Measurements from ENCODE around the gene MAP2K1.

MAP2K1 gene

DNA sequence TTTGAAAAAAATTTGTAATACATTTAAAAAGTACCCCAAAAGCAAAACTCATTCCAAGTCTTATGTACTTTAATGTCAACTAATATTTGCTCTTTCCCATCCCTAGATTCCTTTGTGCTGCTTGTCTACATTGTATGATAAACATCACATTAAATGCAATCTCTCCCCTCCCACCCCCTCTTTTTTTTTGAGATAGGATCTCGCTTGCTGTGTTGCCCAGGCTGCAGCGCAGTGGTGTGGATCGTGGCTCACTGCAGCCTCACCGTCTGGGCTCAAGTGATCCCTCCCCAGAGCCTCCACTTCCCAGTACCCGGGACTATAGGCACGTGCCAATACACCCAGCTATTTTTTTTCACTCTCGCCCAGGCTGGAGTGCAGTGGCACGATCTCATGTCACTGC lies 12.6 kb downstream of the MAP2K1 start:
- no peaks in the 10 kb centered on the region for H3K4me1 ChIP-seq (ENCODE audit: insufficient read depth, insufficient read length)
- H3K27me3 ChIP-seq (ENCODE audit: insufficient read depth, insufficient read length), result no peaks in the 10 kb centered on the region
- H3K9ac ChIP-seq (ENCODE audit: insufficient read length, low read depth), result no peak overlapping the region
- H3K4me3 ChIP-seq (ENCODE audit: insufficient read length, low read depth), result no peak overlapping the region
- H3K9me3 ChIP-seq (ENCODE audit: insufficient read depth, low read length), result no peaks in the 10 kb centered on the region
- DNase-seq (ENCODE audit: low read depth, low spot score), result no peak
- H3K36me3 ChIP-seq (ENCODE audit: insufficient read depth, insufficient read length, low read length), result peaks cover 17% of the 10 kb centered on the region
- TF ChIP-seq YY1 (IDR thresholded peaks at IDR 0.05; ENCODE audit: insufficient read depth, insufficient read length) (no peak), SUZ12 (IDR thresholded peaks at IDR 0.05; ENCODE audit: extremely low read depth, insufficient read depth, insufficient read length) (no peak), ZNF274 (IDR thresholded peaks at IDR 0.05; ENCODE audit: low read depth, low read length) (no peak)

DNA sequence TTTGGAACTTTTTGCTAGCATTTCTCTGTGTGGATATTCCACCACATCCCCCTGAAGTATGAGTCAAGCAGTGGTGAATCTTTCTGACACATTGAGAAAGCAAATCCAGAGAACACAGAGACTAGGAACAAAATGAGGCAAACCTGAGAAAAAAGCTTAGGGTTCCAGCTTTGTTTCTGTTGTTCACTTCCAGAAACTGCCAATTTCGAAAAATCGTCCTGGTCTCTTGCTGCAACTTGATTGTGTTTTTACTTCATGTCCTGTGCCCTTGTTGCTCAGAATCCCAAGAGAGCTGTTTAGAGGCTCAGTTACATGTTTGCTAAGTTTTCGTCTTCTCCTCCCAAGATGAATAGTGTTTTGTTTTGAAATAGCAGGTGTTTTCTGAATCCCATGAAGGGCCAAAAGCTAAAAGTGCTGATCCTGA lies 13.7 kb downstream of the MAP2K1 start:
- Histone ChIP-seq H3K9ac (ENCODE audit: insufficient read length, low read depth) (no peak overlapping the region), H3K27me3 (ENCODE audit: insufficient read depth, insufficient read length) (no peaks in the 10 kb centered on the region), H3K9me3 (ENCODE audit: insufficient read depth, low read length) (no peaks in the 10 kb centered on the region), H3K4me3 (ENCODE audit: insufficient read length, low read depth) (no peak overlapping the region), H3K36me3 (ENCODE audit: insufficient read depth, insufficient read length, low read length) (peaks cover 17% of the 10 kb centered on the region), H3K4me1 (ENCODE audit: insufficient read depth, insufficient read length) (no peaks in the 10 kb centered on the region)
- no peak for TF ChIP-seq ZNF274 (IDR thresholded peaks at IDR 0.05; ENCODE audit: low read depth, low read length)
- no peak for TF ChIP-seq SUZ12 (IDR thresholded peaks at IDR 0.05; ENCODE audit: extremely low read depth, insufficient read depth, insufficient read length)
- no peak for TF ChIP-seq YY1 (IDR thresholded peaks at IDR 0.05; ENCODE audit: insufficient read depth, insufficient read length)
- DNase-seq (ENCODE audit: low read depth, low spot score), result no peak

DNA sequence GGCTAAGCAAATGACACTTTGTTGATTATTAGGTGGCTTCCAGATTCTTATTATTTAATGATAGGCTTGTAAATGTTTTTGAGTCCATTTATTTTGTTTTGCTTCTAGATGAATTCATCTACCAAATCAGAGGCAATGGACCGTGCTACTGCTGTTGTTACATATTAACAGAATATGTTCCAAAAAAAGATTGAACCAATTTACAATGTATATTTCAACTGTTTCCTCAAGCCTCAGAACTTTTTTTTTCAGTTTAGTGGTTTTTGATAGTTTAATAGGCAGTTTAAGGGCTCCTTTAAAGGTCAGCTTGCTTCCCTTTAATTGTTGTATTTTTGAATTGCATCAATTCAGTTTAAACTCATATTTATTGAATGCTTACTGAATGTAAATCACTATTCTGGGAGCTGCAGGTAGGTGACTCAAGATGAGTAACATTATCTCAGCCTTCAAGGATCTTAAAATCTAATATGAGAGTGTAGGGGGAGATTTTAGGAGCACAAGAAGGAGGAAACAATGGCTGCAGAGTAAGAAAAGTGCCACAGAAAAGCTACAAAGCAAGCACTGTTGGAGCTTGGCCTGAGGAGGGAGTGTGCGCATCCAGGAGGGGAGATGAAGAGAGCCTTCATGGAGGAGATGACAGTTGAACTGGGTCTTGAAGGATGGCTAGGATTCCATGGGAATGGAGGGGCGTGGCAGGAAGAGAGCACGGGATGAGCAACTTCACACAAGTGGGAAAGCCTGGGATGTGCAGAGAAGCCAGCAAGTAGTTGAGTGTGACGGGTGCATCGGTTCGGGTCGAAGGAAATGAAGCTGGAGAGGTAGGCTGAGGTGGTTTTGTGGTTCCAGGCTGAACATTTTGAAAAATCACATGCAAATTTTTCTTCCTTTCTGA lies 14.7 kb downstream of the MAP2K1 start:
- Histone ChIP-seq H3K4me3 (ENCODE audit: insufficient read length, low read depth) (no peak overlapping the region), H3K4me1 (ENCODE audit: insufficient read depth, insufficient read length) (no peaks in the 10 kb centered on the region), H3K9me3 (ENCODE audit: insufficient read depth, low read length) (no peaks in the 10 kb centered on the region), H3K9ac (ENCODE audit: insufficient read length, low read depth) (no peak overlapping the region), H3K36me3 (ENCODE audit: insufficient read depth, insufficient read length, low read length) (peaks cover 14% of the 10 kb centered on the region), H3K27me3 (ENCODE audit: insufficient read depth, insufficient read length) (no peaks in the 10 kb centered on the region)
- TF ChIP-seq ZNF274 (IDR thresholded peaks at IDR 0.05; ENCODE audit: low read depth, low read length) (no peak), SUZ12 (IDR thresholded peaks at IDR 0.05; ENCODE audit: extremely low read depth, insufficient read depth, insufficient read length) (no peak), YY1 (IDR thresholded peaks at IDR 0.05; ENCODE audit: insufficient read depth, insufficient read length) (no peak)
- no peak for DNase-seq (ENCODE audit: low read depth, low spot score)

DNA sequence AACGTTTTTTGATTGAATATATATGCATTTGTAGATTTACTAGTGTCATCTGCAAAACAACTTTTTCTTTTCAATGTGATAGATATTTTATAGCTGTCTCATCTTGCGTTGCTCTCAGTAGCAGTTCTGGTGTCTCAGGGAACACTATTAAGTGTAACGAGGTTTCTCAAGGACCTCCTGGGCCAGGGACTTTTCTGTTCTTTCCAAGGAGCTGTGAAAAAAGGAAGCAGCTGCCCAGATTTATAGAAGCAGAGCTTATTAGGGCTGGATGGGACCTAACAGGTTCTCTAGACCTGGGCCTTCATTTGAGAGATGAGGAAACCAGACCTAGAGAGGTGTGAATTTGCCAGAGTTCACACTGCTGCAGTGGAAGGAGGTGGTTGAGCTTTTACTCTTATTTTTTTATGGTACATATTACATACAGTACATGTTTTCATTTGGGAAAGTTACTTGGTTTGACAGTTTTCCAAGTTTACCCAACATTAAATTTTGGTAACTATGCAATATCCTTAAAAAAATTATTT lies 16.1 kb downstream of the MAP2K1 start:
- no peak for TF ChIP-seq SUZ12 (IDR thresholded peaks at IDR 0.05; ENCODE audit: extremely low read depth, insufficient read depth, insufficient read length)
- no peak for TF ChIP-seq YY1 (IDR thresholded peaks at IDR 0.05; ENCODE audit: insufficient read depth, insufficient read length)
- TF ChIP-seq ZNF274 (IDR thresholded peaks at IDR 0.05; ENCODE audit: low read depth, low read length), result no peak
- Histone ChIP-seq H3K9me3 (ENCODE audit: insufficient read depth, low read length) (no peaks in the 10 kb centered on the region), H3K36me3 (ENCODE audit: insufficient read depth, insufficient read length, low read length) (peaks cover 9% of the 10 kb centered on the region), H3K4me3 (ENCODE audit: insufficient read length, low read depth) (no peak overlapping the region), H3K9ac (ENCODE audit: insufficient read length, low read depth) (no peak overlapping the region), H3K27me3 (ENCODE audit: insufficient read depth, insufficient read length) (no peaks in the 10 kb centered on the region), H3K4me1 (ENCODE audit: insufficient read depth, insufficient read length) (no peaks in the 10 kb centered on the region)
- no peak for DNase-seq (ENCODE audit: low read depth, low spot score)

DNA sequence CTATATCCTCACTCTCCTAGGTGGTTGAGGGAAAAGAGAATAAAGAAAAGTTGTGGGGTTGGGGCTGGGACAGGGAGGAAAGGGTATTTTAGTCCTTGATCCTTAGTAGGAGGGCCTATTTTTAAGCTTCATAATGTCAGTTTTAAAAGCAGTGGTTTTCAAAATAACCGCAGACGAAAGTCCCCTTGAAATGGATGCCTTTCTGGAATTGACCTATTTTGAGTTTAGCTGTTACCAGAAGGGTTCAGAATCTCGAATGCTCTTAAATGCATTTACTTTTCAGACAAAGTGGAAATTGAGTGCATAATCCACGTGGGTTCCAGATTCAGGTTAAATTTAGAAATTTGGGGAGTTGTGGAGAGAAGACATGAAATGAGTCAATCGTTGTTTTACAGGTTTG lies 16.6 kb downstream of the MAP2K1 start:
- no peaks in the 10 kb centered on the region for H3K9me3 ChIP-seq (ENCODE audit: insufficient read depth, low read length)
- H3K4me1 ChIP-seq (ENCODE audit: insufficient read depth, insufficient read length), result no peaks in the 10 kb centered on the region
- peaks cover 5% of the 10 kb centered on the region for H3K36me3 ChIP-seq (ENCODE audit: insufficient read depth, insufficient read length, low read length)
- no peaks in the 10 kb centered on the region for H3K27me3 ChIP-seq (ENCODE audit: insufficient read depth, insufficient read length)
- no peak overlapping the region for H3K4me3 ChIP-seq (ENCODE audit: insufficient read length, low read depth)
- TF ChIP-seq YY1 (IDR thresholded peaks at IDR 0.05; ENCODE audit: insufficient read depth, insufficient read length) (no peak), SUZ12 (IDR thresholded peaks at IDR 0.05; ENCODE audit: extremely low read depth, insufficient read depth, insufficient read length) (no peak), ZNF274 (IDR thresholded peaks at IDR 0.05; ENCODE audit: low read depth, low read length) (no peak)
- no peak overlapping the region for H3K9ac ChIP-seq (ENCODE audit: insufficient read length, low read depth)
- no peak for DNase-seq (ENCODE audit: low read depth, low spot score)

DNA sequence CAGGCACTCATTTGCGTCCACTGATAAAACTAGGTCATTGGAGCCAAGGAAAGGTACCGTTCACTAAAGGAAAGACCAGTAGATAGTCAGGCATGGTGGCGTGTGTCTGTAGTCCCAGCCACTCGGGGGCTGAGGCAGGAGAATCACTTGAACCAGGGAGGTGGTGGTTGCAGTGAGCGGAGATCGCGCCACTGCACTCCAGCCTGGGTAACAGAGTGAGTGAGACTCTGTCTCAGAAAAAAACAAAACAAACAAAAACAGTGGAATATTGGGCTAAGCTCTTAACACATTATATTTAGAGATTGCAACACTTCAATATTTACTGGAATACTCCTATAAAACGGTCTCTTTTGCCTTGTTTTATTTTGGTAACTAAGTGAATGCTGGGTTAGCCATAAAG lies 17.4 kb downstream of the MAP2K1 start:
- Histone ChIP-seq H3K9ac (ENCODE audit: insufficient read length, low read depth) (no peak overlapping the region), H3K9me3 (ENCODE audit: insufficient read depth, low read length) (no peaks in the 10 kb centered on the region), H3K27me3 (ENCODE audit: insufficient read depth, insufficient read length) (no peaks in the 10 kb centered on the region), H3K36me3 (ENCODE audit: insufficient read depth, insufficient read length, low read length) (peaks cover 4% of the 10 kb centered on the region), H3K4me1 (ENCODE audit: insufficient read depth, insufficient read length) (no peaks in the 10 kb centered on the region), H3K4me3 (ENCODE audit: insufficient read length, low read depth) (no peak overlapping the region)
- DNase-seq (ENCODE audit: low read depth, low spot score), result no peak
- TF ChIP-seq ZNF274 (IDR thresholded peaks at IDR 0.05; ENCODE audit: low read depth, low read length) (no peak), YY1 (IDR thresholded peaks at IDR 0.05; ENCODE audit: insufficient read depth, insufficient read length) (no peak), SUZ12 (IDR thresholded peaks at IDR 0.05; ENCODE audit: extremely low read depth, insufficient read depth, insufficient read length) (no peak)

DNA sequence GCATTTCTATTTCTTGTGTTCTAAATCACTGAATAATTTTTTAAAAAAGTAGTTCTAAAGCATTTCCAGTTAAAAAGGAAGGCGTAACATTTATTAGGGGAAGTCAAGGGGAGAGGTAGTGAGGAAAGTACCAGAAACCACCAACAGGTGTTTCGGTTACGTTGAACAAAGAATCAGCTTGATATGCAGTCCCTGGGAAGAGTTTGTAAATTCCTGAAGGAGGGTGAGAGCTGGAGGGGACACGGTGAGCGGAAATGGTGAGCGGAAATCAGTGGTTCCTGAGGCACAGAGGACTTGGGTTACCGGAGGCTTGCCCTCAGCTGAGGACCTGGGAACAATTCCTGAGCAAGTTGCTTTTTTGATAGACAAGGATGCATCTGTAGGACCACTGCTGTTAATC lies 17.8 kb downstream of the MAP2K1 start:
- no peaks in the 10 kb centered on the region for H3K36me3 ChIP-seq (ENCODE audit: insufficient read depth, insufficient read length, low read length)
- TF ChIP-seq ZNF274 (IDR thresholded peaks at IDR 0.05; ENCODE audit: low read depth, low read length) (no peak), YY1 (IDR thresholded peaks at IDR 0.05; ENCODE audit: insufficient read depth, insufficient read length) (no peak), SUZ12 (IDR thresholded peaks at IDR 0.05; ENCODE audit: extremely low read depth, insufficient read depth, insufficient read length) (no peak)
- H3K9ac ChIP-seq (ENCODE audit: insufficient read length, low read depth), result no peak overlapping the region
- DNase-seq (ENCODE audit: low read depth, low spot score), result peak; percentile 32
- no peaks in the 10 kb centered on the region for H3K4me1 ChIP-seq (ENCODE audit: insufficient read depth, insufficient read length)
- no peak overlapping the region for H3K4me3 ChIP-seq (ENCODE audit: insufficient read length, low read depth)
- H3K9me3 ChIP-seq (ENCODE audit: insufficient read depth, low read length), result no peaks in the 10 kb centered on the region
- no peaks in the 10 kb centered on the region for H3K27me3 ChIP-seq (ENCODE audit: insufficient read depth, insufficient read length)

Data from NT2/D1 (cell line).